SH-SY5Y (cell line): ENCODE data around the gene TSC22D4.

ENCODE experiments used
- GATA2 ChIP-seq: IDR thresholded peaks from 2 replicates; pipeline ENCODE4 v1.6.1; 2011; ENCODE audit warnings: mild to moderate bottlenecking, low read depth, low read length
- GATA3 ChIP-seq: IDR thresholded peaks from 2 replicates; pipeline ENCODE4 v1.6.1; 2011; ENCODE audit warnings: low read depth, mild to moderate bottlenecking, low read length, moderate library complexity

- TF ChIP-seq GATA3 = no peak
- TF ChIP-seq GATA2 = no peak
These were observed 34.3 kb upstream of the TSC22D4 start for GRCh38 chr7:100513212-100513810.
